ENCODE measurements around the gene CENPN. TPM values are rescaled to one million over a fixed set of nuclear protein-coding genes. Genes with fewer than 3 reads are reported as not detected.

Gene CENPN
- 231 and 322 TPM in 2 replicates for total RNA-seq (2014; rRNA removed; shearing (Covaris generic))

DNA sequence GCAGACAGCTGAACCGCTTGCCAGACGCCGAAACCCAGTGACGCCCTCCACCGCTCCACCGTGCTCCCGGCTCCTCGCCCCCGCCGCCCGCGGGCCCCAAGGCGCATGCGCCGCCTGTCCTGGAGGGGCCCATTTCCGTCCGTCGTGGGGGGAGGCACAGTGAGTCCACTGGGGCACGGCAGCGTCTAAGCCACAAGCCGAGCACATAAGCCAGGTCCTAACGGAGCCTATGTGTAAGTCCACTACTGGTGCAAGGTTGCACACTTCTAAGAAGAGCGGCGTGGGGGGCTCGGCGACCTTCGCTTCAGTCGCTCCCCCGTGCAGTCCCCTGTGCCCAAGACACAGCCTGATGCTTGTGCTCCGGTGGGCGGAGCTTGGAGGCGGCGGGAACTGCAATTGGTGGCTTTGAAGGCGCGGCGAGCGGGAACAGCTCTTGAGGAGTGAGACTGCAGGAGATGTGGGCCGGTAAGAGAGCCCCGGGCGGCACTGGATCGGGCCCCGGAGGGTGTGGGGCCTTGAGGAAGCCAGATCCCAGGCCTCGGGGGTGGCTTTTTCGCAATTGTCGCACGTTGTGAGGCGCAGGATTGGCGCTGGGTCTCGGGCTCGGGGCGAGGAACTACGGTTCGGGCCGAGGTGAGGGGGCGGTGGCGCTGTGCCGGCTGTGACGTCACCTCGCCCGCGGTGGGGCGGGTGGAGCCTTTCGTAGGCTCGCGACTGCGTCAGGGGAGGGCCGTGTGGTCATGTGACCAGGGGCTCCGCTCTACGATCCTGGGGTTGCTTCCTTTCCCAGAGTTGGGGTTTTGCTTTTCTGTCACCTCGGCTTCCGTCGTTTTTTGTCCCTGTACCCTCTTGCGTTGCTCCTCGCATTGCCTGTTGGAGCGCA lies at the start of gene CENPN, which contains the start of gene CMC2:
CENPN (plus strand) TSS at position 402 of the 883 bp plus-strand sequence. CDS start 4,726 bp downstream, outside the sequence.
CMC2 (minus strand) TSS at position 73 of the 883 bp plus-strand sequence. CDS start 9,491 bp downstream, outside the sequence.
- peak; percentile 97 for DNase-seq (ENCODE audit: low read depth)

GRCh38 chr16:80958284-80958683 lies 48.7 kb upstream of the CENPN start:
- DNase-seq (ENCODE audit: low read depth) = no peak

DNA sequence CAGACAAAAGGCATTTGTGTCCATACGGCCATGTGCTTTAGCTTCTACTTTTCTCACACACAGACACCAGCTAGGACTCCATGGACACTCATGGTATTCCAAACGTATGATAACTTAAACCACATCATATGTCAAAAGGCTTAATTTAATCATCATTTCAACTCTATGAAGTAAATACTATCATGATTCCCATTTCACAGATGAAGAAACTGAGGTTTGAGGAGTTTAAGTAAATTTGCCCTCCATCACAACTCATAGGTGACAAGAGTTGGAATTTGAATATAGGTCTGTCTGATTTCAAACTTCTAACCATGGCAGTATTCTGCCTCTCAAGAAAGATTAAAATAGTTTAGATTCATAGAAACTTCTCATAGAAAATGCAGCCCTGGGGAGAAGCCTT lies 44.1 kb upstream of the CENPN start:
- DNase-seq (ENCODE audit: low read depth) = no peak

GRCh38 chr16:80964351-80964750 lies 42.7 kb upstream of the CENPN start:
- DNase-seq (ENCODE audit: low read depth) = no peak

DNA sequence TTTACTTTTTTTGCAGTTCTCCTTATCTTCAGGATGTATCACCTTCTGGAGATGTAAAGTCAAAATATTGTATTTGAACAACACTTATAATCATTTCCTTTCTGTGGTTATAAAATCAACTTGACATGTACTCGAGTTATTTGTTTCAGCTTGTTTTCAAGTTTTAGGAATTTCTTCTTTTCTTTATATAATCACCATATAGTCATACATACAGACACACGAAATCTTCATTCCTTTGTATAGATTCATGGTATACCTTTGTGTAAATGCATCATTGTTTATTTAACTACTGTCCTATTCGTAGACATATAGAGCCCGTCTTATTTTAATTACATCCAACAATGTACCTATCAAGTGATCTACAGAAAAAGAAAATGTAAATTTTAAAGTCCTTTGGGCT lies 40.4 kb upstream of the CENPN start:
- DNase-seq (ENCODE audit: low read depth) = no peak

- no peak for DNase-seq (ENCODE audit: low read depth)
These were observed 38.5 kb upstream of the CENPN start for GRCh38 chr16:80968386-80969113.

- no peak for DNase-seq (ENCODE audit: low read depth)
These were observed 37.9 kb upstream of the CENPN start for GRCh38 chr16:80969114-80969484.

DNA sequence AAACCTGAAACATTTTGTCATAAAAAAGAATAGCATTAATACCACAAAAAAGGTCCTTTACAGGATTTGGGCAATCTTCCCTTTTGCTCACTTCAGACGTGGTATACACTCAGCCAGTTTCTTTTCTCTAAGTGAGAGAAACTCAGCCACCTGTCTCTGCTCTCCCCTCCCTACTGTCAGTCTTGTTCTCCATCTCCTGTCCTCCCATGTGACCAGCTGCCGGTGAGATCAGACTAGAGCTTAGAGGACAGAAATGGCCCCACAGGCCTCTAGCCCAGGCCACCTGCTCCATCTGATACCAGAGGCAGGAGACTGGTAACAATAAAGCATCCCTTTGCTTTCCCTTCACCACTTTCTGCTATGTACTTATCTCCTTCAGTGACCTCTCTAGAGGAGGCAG lies 35.2 kb upstream of the CENPN start:
- no peak for DNase-seq (ENCODE audit: low read depth)

- DNase-seq (ENCODE audit: low read depth) = no peak
These were observed 34.4 kb upstream of the CENPN start for GRCh38 chr16:80972611-80973010.

- DNase-seq (ENCODE audit: low read depth) = no peak
These were observed 33.0 kb upstream of the CENPN start for GRCh38 chr16:80973991-80974390.

DNA sequence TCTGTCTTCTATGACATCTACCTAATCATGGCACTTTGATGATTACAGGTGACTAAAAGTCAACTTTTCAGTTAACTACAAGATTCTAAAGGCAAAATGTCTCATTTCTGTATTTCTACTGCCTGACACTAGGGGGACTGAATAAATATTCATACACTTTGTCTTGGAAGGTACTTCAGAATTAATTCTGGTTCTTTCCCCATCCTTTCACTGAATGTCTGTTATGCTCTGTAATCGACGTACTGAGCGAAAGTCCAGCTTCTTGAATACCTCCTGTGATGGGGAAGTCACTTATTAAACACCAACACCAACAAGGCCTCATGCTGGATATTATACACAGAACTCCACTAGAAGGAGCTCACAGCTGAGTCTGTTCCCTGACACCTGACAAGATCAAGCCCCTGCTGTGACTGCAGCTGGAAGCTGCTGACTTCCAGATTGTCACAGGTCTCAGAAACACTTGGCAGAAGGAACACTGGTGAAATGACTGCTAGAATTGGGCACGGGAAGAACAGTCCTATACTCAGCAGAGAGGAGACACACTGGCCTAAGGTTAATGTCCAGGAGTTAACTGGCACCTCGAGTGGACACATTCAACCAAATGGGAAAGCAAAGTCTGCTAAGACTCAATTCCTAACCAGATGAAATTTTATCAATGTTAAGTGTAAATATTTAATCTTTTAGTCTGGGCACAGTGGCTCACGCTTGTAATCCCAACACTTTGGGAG lies 32.2 kb upstream of the CENPN start:
- DNase-seq (ENCODE audit: low read depth) = peak; percentile 7

DNA sequence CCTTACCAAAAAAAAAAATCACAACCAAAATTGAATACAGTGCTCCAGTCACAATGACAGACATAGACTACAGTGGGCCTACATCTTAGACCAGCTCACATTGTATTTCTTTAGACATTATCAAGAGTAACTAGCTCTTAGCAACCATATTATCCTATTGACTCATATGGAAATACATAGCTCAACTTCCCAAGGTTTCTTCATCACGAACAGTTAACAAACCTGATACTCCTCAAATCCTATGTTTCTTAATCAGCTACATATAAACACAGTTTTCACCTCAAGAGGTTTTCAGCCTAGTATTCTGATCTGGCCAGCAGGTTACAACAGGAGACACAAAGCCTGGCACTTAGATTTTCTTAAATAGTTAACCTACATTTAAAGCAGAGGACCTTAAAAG lies 30.1 kb upstream of the CENPN start:
- no peak for DNase-seq (ENCODE audit: low read depth)

- DNase-seq (ENCODE audit: low read depth) = no peak
These were observed 25.9 kb upstream of the CENPN start for GRCh38 chr16:80981103-80981502.

- DNase-seq (ENCODE audit: low read depth) = no peak
These were observed 24.4 kb upstream of the CENPN start for GRCh38 chr16:80982646-80983045.

DNA sequence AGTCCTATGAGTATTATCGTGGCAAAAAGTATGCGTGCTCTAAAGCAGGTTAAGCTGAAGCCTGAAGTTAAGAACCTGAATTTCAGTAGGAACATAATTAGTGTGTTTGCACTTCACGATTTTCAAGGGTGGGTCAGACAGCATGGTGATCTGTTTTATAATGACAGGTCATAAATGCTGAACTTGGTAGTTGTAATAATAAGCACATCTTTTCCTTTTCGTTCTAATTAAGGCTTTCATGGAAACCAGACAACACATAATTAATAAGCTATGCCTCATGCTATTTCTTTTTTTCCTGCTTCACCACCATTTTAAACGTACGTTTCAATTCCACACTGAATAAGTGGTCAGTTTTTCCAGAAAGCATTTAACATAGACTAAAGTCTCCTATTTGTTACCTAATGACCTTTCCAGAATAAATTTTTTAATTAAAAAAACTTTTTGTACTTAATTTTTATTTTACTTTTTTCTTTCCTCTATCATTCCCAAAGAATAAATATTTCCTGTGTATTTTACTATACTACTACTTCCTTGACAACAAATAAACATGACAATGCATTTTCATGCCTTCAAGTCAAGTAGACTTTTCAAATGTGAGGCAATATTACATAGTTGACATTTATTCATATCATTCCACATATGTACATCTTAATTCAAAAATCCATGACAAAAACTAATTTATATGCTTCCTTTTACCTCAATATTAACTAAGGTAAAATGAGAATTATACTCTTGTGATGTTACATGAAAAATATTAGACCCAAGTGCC lies 22.7 kb upstream of the CENPN start:
- no peak for DNase-seq (ENCODE audit: low read depth)

DNA sequence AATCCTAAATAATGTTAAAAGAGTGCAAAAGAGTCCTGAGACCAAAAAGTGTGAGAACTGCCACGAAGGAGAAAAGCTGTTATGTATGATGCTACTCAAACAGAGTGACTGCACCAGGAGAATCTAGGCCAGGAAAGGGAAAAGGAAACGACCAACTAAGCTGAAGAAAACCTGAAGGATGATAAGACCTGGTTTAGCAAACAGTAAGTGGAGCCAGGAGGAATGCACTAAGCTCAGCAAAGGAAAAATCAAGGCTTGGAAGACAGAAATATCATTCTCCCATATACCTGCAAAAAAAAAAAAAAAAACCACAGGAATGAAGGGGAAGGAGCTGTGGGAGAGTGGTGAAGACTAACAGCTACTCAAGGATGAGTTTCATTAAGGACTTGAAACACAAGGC lies 21.4 kb upstream of the CENPN start:
- no peak for DNase-seq (ENCODE audit: low read depth)

GRCh38 chr16:80986557-80986956 lies 20.5 kb upstream of the CENPN start:
- no peak for DNase-seq (ENCODE audit: low read depth)

DNA sequence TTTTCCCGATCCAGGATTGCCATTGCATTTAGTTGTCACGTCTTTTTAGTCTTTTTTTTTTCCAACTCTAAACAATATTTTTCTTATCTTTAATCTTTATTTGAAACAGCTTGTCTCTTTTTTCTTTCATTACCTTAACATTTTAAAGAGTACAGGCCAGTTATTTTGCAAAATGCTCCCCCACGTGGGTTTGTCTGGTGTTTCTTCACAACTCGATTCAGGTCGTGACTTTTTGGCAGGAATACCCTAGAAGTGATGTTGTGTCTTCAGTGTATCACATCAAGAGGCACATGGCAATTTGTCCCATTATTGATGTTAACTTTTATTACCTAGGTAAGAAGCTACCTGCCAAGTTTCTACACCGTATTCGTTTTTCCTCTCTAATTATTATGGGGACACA lies 18.3 kb upstream of the CENPN start:
- DNase-seq (ENCODE audit: low read depth) = no peak

DNA sequence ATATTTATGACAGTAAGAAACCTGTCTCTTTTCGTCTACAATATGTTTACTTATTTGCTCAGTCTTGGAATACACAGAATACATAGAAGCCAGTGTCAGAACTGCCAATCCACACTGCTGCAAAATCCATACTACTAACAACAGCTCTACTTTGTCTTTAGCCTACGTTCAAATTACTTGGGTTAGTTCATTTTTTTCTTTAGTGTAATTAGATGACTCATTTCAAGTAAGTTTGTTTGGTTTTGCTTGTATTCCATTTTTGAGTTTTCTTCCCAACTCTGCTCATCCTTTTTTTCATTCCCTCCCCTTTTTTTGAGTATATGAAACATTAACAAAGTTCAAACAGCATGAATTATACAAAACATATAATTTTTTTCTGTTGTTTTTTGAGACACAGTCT lies 17.2 kb upstream of the CENPN start:
- DNase-seq (ENCODE audit: low read depth) = peak; percentile 29

- no peak for DNase-seq (ENCODE audit: low read depth)
These were observed 16.4 kb upstream of the CENPN start for GRCh38 chr16:80990577-80990976.

DNA sequence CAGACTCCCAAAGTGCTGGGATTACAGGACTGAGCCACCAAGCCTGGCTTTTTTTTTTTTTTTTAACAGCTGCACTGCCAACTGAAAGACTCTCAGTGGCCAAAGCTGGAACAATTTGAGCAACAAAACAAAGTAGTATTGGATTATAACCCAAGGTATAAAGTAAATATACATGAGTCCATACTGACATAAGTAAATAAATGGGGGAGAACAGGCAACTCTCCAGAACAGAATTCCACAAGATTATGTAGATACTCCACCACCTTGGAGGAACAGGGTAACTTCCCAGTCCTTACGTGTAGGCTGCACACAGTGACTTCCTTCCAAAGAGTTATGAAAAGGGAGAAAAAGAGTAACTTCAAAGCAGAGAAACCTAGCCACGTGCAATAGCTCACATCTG lies 16.0 kb upstream of the CENPN start:
- DNase-seq (ENCODE audit: low read depth) = no peak

Measured in RPMI7951 (cell line).